Tibial nerve (tissue), 4 donors: ENCODE measurements around the gene GSC2. TPM values are rescaled to one million over a fixed set of nuclear protein-coding genes. Genes with fewer than 3 reads are reported as not detected.

Source experiments
- DNase-seq, 2 donors: peaks; one replicate each; pipeline ENCODE4 v3.0.0-alpha.2; 2019; ENCODE audit warnings: low spot score in 2 of 2
- H3K27ac ChIP-seq, 4 donors: fragments of 200-600 bp; sonication (generic) in 3 of 4; one replicate each; pipeline ENCODE4 v1.5.1; 2017 to 2019; ENCODE audit warnings: mild to moderate bottlenecking in 1 of 4
- H3K27me3 ChIP-seq, 2 donors: fragments of 200-600 bp; sonication (generic) in 1 of 2; one replicate each; pipeline versions ENCODE4 v1.5.1 to v1.6.0; 2017 to 2019
- H3K36me3 ChIP-seq, 3 donors: fragments of 200-600 bp; sonication (generic); one replicate each; pipeline ENCODE4 v1.5.1; 2018 to 2019
- H3K4me1 ChIP-seq, 4 donors: fragments of 200-600 bp; sonication (generic) in 3 of 4; one replicate each; pipeline ENCODE4 v1.5.1; 2017 to 2019
- H3K4me3 ChIP-seq, 4 donors: fragments of 200-600 bp; sonication (generic) in 3 of 4; one replicate each; pipeline ENCODE4 v1.5.1; 2017 to 2019; ENCODE audit warnings: mild to moderate bottlenecking in 1 of 4, moderate library complexity in 1 of 4
- H3K9me3 ChIP-seq, 4 donors: fragments of 200-600 bp; sonication (generic) in 3 of 4; one replicate each; pipeline ENCODE4 v1.5.1; 2017 to 2019
- EP300 ChIP-seq, 2 donors: sonication (generic); formaldehyde crosslinking; IDR thresholded peaks; one replicate each; pipeline ENCODE4 v1.6.1; 2017; ENCODE audit warnings: antibody characterized with exemption in 2 of 2, mild to moderate bottlenecking in 1 of 2
- POLR2A ChIP-seq, 2 donors: fragments of 450-650 bp; IDR thresholded peaks; one replicate each; pipeline ENCODE4 v1.6.1; 2017; ENCODE audit warnings: antibody characterized with exemption in 2 of 2, mild to moderate bottlenecking in 2 of 2, moderate library complexity in 2 of 2
- WGBS, 2 donors: methylation state at CpG; one replicate each; pipeline ENCODE4 v1.1.5; 2018; 5-methylcytosine and 5-hydroxymethylcytosine counted together
- total RNA-seq, 4 donors: library from RNA; depleted of rRNA; stranded (reverse); fragments of >200 nt; gene quantifications; one replicate each; pipeline ENCODE4 v1.1.0, GENCODE V29; 2016
- TF ChIP-seq, protein P1 (sequence below), 5 experiments: fragments of 200-600 bp in 3 of 5; fragments of 450-650 bp in 2 of 5; sonication (generic) in 3 of 5; IDR thresholded peaks; one replicate each; pipeline ENCODE4 v1.5.1; 2016 to 2019; ENCODE audit warnings: antibody characterized with exemption in 5 of 5, mild to moderate bottlenecking in 3 of 5, moderate library complexity in 2 of 5

The GSC2 gene
- total RNA-seq, 4 donors from 2014 or later, result not detected

DNA sequence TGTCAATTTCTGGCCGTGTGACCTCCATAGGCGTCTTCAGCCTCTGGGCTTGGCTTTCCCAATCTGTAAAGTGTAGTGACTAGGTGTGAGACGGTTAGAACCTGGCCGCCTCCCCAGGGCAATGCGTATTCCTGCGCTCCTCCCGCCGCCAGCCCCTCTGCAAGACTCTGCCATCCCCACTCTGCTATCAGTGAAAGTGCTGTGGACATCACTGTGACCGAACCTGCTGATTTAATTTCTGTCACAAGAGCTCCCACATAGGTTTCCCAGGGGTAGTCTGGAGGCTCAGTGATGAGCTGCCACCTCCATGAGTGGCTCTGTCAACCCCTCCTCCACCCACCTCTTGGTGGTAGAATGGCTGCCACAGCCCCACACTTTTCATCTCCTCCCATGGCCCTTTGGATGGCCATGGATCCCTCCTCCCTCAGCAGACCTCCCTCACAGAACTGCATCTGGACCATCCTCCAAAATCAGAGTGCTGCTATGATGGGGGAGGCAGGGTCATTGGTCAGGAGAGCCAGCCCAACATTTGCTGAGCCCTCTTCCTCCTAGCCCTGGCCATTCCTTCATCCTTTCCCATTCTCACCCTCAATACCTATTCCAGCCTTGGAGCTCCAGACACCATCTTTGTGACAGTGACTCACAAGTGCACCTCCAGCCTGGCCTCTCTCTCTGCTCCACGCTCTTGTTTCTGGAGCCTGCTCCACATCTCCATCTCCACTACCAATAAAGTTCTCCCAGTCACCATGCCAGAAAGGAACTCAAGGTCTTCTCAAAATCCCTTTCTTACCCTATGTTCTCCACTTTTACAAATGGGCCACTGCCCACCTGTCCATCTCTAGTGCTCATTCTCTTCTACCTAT is 1.5 kb upstream of the GSC2 start:
- TF ChIP-seq POLR2A (IDR thresholded peaks at IDR 0.05) (no peak), EP300 (IDR thresholded peaks at IDR 0.05) (no peak)
- TF ChIP-seq, protein P1, sequence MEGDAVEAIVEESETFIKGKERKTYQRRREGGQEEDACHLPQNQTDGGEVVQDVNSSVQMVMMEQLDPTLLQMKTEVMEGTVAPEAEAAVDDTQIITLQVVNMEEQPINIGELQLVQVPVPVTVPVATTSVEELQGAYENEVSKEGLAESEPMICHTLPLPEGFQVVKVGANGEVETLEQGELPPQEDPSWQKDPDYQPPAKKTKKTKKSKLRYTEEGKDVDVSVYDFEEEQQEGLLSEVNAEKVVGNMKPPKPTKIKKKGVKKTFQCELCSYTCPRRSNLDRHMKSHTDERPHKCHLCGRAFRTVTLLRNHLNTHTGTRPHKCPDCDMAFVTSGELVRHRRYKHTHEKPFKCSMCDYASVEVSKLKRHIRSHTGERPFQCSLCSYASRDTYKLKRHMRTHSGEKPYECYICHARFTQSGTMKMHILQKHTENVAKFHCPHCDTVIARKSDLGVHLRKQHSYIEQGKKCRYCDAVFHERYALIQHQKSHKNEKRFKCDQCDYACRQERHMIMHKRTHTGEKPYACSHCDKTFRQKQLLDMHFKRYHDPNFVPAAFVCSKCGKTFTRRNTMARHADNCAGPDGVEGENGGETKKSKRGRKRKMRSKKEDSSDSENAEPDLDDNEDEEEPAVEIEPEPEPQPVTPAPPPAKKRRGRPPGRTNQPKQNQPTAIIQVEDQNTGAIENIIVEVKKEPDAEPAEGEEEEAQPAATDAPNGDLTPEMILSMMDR (IDR thresholded peaks at IDR 0.05), result no peak
- Histone ChIP-seq H3K27me3 (peaks cover 0 to 56% of the 10 kb centered on the region in 2 donors), H3K9me3 (peaks cover 0 to 5% (median 0%) of the 10 kb centered on the region in 4 donors), H3K4me1 (peaks cover 0 to 18% (median 4%) of the 10 kb centered on the region in 4 donors), H3K4me3 (no peak overlapping the region), H3K27ac (no peak overlapping the region), H3K36me3 (no peaks in the 10 kb centered on the region)
- DNase-seq, result no peak
- WGBS, 2 donors, result 52% methylated on average over 8 to 10 of the region's 10 CpGs

DNA sequence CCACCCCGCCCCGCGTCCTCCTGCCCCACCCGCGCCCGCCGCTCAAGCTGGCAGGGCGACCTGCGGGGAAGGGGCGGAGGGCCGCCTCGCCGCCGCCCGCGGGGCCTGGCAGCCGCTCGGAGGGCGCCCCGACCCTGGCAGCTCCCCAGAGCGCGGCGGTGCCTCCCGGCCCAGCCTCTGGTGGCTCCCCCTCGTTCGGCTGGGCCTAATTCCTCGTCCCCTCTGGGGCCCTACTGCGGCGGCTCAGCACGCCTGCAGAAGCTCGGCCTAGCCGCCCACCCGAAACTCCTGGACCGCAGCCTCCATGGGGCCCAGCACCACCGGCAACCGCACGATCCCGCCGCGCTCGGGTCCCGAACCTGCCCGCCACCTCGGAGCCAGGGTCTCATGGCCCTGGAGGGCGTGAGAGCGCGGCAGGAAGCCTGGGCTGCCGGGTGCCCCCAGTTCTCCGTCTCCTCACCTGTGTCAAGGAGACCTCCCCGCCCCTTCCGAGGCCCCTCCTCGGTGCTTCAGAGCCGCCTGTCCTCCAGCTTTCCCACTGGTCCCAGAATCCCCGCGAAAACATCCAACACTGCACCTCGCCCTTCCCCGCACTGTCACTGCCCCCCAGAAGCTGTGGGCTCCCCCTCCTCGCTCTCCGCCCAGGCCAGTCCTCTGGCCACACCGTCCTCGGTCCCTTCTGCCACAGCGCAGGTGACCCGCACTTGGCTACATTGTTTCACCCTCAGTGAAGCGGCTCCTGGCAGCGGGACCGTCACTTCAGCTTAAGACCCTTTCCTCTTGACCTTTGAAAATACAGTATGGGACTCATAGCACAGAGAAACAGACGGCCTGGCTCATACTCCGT is 613 bp upstream of the GSC2 start:
- 12 to 15% methylated on average over 26 to 43 of the region's 68 CpGs for WGBS, 2 donors

DNA sequence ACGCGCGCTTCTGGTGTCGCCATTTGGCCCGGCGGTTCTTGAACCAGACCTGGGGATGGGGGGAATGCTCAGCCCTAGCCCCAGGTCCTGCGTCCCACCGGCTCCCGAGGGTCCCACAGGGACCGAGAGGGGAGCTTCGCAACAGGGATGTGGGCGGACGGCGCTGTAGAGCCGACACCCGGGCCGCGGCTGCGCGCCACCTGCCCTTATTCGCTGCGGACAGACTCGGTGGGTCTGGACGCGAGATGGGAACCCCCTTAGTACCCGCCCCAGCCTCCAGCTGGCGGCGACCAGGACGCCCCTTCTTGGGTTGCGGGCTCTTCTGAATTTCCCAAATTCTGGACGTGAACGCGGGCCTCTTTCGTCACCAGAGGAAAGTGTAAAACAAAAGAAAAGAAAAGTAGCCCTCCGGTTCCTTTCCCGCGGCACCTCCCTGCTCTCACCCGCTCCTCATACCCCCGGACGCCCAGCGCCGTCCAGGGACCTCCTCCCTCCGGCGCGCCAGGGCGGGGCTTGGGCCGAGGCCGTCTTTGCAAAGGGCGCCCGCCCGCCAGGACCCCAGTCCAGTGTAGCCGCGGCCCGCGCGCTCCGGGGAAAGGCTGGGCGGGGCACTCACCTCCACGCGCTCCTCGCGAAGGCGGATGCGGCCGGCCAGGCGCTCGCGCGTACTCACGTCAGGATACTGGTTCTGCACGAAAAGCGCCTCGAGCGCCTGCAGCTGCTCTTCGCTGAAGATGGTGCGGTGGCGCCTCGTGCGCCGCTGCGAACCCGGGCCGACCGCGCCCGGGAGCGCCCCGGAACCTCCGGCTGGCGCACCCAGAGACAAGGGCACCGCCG is 827 bp downstream of the GSC2 start:
- 1 to 3% methylated on average over 35 to 61 of the region's 92 CpGs for WGBS, 2 donors

More for the DNA sequence above, 613 bp upstream of the GSC2 start:
- Histone ChIP-seq H3K36me3 (no peaks in the 10 kb centered on the region), H3K4me1 (peaks cover 0 to 18% (median 4%) of the 10 kb centered on the region in 4 donors), H3K27me3 (peaks cover 0 to 56% of the 10 kb centered on the region in 2 donors), H3K27ac (no peak overlapping the region), H3K4me3 (no peak overlapping the region), H3K9me3 (peaks cover 0 to 5% (median 0%) of the 10 kb centered on the region in 4 donors)
- TF ChIP-seq POLR2A (IDR thresholded peaks at IDR 0.05) (no peak), EP300 (IDR thresholded peaks at IDR 0.05) (no peak)
- TF ChIP-seq, protein P1 (IDR thresholded peaks at IDR 0.05), result no peak
- DNase-seq, result no peak

GRCh38 chr22:19148417-19149046 is 1.6 kb downstream of the GSC2 start:
- TF ChIP-seq POLR2A (IDR thresholded peaks at IDR 0.05) (no peak), EP300 (IDR thresholded peaks at IDR 0.05) (no peak)
- TF ChIP-seq, protein P1 (IDR thresholded peaks at IDR 0.05), result no peak
- H3K9me3 ChIP-seq, result peaks cover 0 to 5% (median 0%) of the 10 kb centered on the region in 4 donors
- WGBS, 2 donors, result 37 to 44% methylated on average over 22 to 31 of the region's 33 CpGs
- no peak overlapping the region for H3K4me3 ChIP-seq
- DNase-seq, result no peak
- H3K27ac ChIP-seq, result no peak overlapping the region
- no peaks in the 10 kb centered on the region for H3K36me3 ChIP-seq
- peaks cover 0 to 23% (median 8%) of the 10 kb centered on the region in 4 donors for H3K4me1 ChIP-seq
- H3K27me3 ChIP-seq, result peaks cover 0 to 49% of the 10 kb centered on the region in 2 donors

More for the DNA sequence above, 827 bp downstream of the GSC2 start:
- no peak for TF ChIP-seq POLR2A (IDR thresholded peaks at IDR 0.05)
- no peak for TF ChIP-seq EP300 (IDR thresholded peaks at IDR 0.05)
- TF ChIP-seq, protein P1 (IDR thresholded peaks at IDR 0.05), result no peak
- peaks cover 0 to 5% (median 0%) of the 10 kb centered on the region in 4 donors for H3K9me3 ChIP-seq
- H3K4me1 ChIP-seq, result peaks cover 0 to 18% (median 4%) of the 10 kb centered on the region in 4 donors
- H3K36me3 ChIP-seq, result no peaks in the 10 kb centered on the region
- peaks cover 0 to 56% of the 10 kb centered on the region in 2 donors for H3K27me3 ChIP-seq
- H3K27ac ChIP-seq, result no peak overlapping the region
- no peak for DNase-seq
- peak overlapping the region in 3 of 4 donors; percentile 2 to 40 (median 12) for H3K4me3 ChIP-seq
